ENCODE measurements around the gene MPI.

DNA sequence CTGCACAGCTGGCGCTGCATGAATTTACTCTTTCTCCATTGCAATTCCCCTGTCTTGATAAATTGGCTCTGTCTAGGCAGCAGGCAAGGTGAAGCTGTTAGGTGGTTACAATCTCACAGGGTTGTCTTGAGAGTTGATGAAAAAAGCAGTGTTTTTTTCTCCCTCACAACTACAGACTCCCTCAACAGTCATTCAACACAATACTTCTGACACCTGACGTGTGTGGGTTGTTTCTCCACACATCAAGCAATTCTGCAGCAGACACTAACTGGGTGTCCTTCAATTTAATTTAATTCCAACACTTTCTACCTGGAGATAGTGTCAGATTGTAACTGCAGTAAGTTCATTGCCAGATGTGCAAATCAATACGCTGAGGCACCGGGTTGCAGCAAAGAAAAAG is 11.6 kb upstream of the MPI start:
- no peak for TF ChIP-seq CTCF (IDR thresholded peaks at IDR 0.05)
- no peak for TF ChIP-seq POLR2A (IDR thresholded peaks at IDR 0.05)

Measured in right lobe of liver (tissue), 4 donors.